Activated B cell treated with CpG ODN at 0.5 μM for 24 hours (primary cell): ENCODE measurements around the gene RBM17. TPM values are rescaled to one million over a fixed set of nuclear protein-coding genes. Genes with fewer than 3 reads are reported as not detected.

Source experiments
- ATAC-seq: fragments of 200-7000 bp; cut with Tn5 transposase; one replicate; pipeline ENCODE4 v1.10.0; 2021; ENCODE audit warnings: low read depth, mild to moderate bottlenecking, moderate library complexity
- CTCF ChIA-PET: fragments of 350-600 bp; sonication (Branson Sonifier 250); formaldehyde crosslinking; loops from one replicate; lab custom pipeline; 2021; ENCODE audit warnings: antibody characterized with exemption; lab: Charles Lee
- POLR2A ChIA-PET: fragments of 350-600 bp; sonication (Branson Sonifier 250); formaldehyde crosslinking; loops from one replicate; lab custom pipeline; 2021; ENCODE audit warnings: antibody characterized with exemption; lab: Charles Lee
- DNase-seq: peaks from one replicate; pipeline ENCODE4 v3.0.0; 2022
- H3K27ac Mint-ChIP-seq: one replicate; pipeline ENCODE4 v1.8.0; 2020; ENCODE audit warnings: mixed read lengths
- H3K27me3 Mint-ChIP-seq: one replicate; pipeline ENCODE4 v1.8.0; 2021; ENCODE audit warnings: mixed read lengths
- H3K36me3 Mint-ChIP-seq: one replicate; pipeline ENCODE4 v1.8.0; 2021; ENCODE audit warnings: low read depth, mixed read lengths
- H3K4me1 Mint-ChIP-seq: one replicate; pipeline ENCODE4 v1.8.0; 2021; ENCODE audit warnings: mixed read lengths
- H3K4me3 Mint-ChIP-seq: one replicate; pipeline ENCODE4 v1.8.0; 2020; ENCODE audit warnings: mild to moderate bottlenecking, mixed read lengths
- H3K9me3 Mint-ChIP-seq: one replicate; pipeline ENCODE4 v1.8.0; 2020; ENCODE audit warnings: mixed read lengths
- CTCF ChIP-seq: fragments of 200-600 bp; IDR thresholded peaks from one replicate; pipeline ENCODE4 v1.8.0; 2022; ENCODE audit warnings: antibody characterized with exemption, mild to moderate bottlenecking
- intact Hi-C: fragments of 100-400 bp; cut with micrococcal nuclease; formaldehyde crosslinking; loops from one replicate; pipeline ENCODE4 v1.15.1; 2024
- total RNA-seq: library from RNA; stranded (reverse); gene quantifications from 2 replicates; pipeline ENCODE4 v1.2.3, GENCODE V29; 2022

The RBM17 gene
- total RNA-seq, 1 donor from 2014 or later = 209 TPM

- Mint-ChIP-seq H3K4me3 (no peak overlapping the region), H3K4me1 (peaks cover 28% of the 10 kb centered on the region), H3K27me3 (no peaks in the 10 kb centered on the region), H3K9me3 (no peaks in the 10 kb centered on the region), H3K36me3 (peaks cover 5% of the 10 kb centered on the region), H3K27ac (no peak overlapping the region)
- no peak for TF ChIP-seq CTCF
- POLR2A ChIA-PET = interaction anchor here (0.6 to 2.9 kb wide), 5 partner anchors 12 to 239 kb away, joined by 3 to 34 read pairs (median 15); partner anchors contain the start of gene PFKFB3
- intact Hi-C loops = loop anchor here (2.0 to 5.0 kb wide), 4 partner anchors 73 to 1310 kb away; partner anchors contain the start of genes IL15RA and RBM17
- CTCF ChIA-PET = interaction anchor here (2.2 kb wide), 1 partner anchor 11 kb away, joined by 21 read pairs; no protein-coding TSS in a partner anchor
- DNase-seq (no peak), ATAC-seq (no peak)
Measured at GRCh38 chr10:6161921-6162320, 73.1 kb downstream of the RBM17 start.

- no peak for DNase-seq
- intact Hi-C loops = loop anchor here (1.0 to 5.0 kb wide), 8 partner anchors 11 to 1310 kb away; partner anchors contain the start of genes IL15RA, PFKFB3 and RBM17
Measured at GRCh38 chr10:6162589-6163356, 73.9 kb downstream of the RBM17 start.

GRCh38 chr10:6163364-6164270 lies 74.8 kb downstream of the RBM17 start:
- no peaks in the 10 kb centered on the region for H3K27me3 Mint-ChIP-seq
- H3K27ac Mint-ChIP-seq = peak overlapping the region; percentile 97
- peak; percentile 98 for ATAC-seq
- H3K4me3 Mint-ChIP-seq = peak overlapping the region; percentile 96
- peaks cover 12% of the 10 kb centered on the region for H3K36me3 Mint-ChIP-seq
- intact Hi-C loops = loop anchor here (1.0 to 5.0 kb wide), 8 partner anchors 12 to 1309 kb away; partner anchors contain the start of genes IL15RA, PFKFB3 and RBM17
- peak; percentile 90 for DNase-seq
- no peak for TF ChIP-seq CTCF
- POLR2A ChIA-PET = interaction anchor here (0.5 to 2.9 kb wide), 23 partner anchors 9 to 243 kb away, joined by 3 to 34 read pairs (median 4); partner anchors contain the start of gene PFKFB3
- peaks cover 34% of the 10 kb centered on the region for H3K4me1 Mint-ChIP-seq
- CTCF ChIA-PET = interaction anchor here (0.8 to 2.2 kb wide), 4 partner anchors 12 to 238 kb away, joined by 3 to 21 read pairs (median 5); partner anchors contain the start of gene PFKFB3
- H3K9me3 Mint-ChIP-seq = no peaks in the 10 kb centered on the region

More at GRCh38 chr10:6162589-6163356, 73.9 kb downstream of the RBM17 start:
- peak overlapping the region; percentile 80 for H3K4me3 Mint-ChIP-seq
- peak overlapping the region; percentile 77 for H3K27ac Mint-ChIP-seq
- H3K27me3 Mint-ChIP-seq = no peaks in the 10 kb centered on the region
- no peak for ATAC-seq
- TF ChIP-seq CTCF = no peak
- POLR2A ChIA-PET = interaction anchor here (0.8 to 2.9 kb wide), 13 partner anchors 8 to 239 kb away, joined by 3 to 34 read pairs (median 4); partner anchors contain the start of gene PFKFB3
- H3K4me1 Mint-ChIP-seq = peaks cover 34% of the 10 kb centered on the region
- no peaks in the 10 kb centered on the region for H3K9me3 Mint-ChIP-seq
- CTCF ChIA-PET = interaction anchor here (2.1 to 2.2 kb wide), 2 partner anchors 11 to 239 kb away, joined by 7 to 21 read pairs; no protein-coding TSS in a partner anchor
- peaks cover 10% of the 10 kb centered on the region for H3K36me3 Mint-ChIP-seq

GRCh38 chr10:6164271-6165095 lies 75.6 kb downstream of the RBM17 start:
- DNase-seq (no peak), ATAC-seq (no peak)
- no peaks in the 10 kb centered on the region for H3K9me3 Mint-ChIP-seq
- ChIA-PET POLR2A (interaction anchor here (0.5 to 2.9 kb wide), 14 partner anchors 15 to 237 kb away, joined by 3 to 34 read pairs (median 5); partner anchors contain the start of gene PFKFB3), CTCF (interaction anchor here (0.8 to 2.1 kb wide), 3 partner anchors 38 to 237 kb away, joined by 3 to 7 read pairs (median 3); partner anchors contain the start of gene PFKFB3)
- peak overlapping the region; percentile 96 for H3K4me3 Mint-ChIP-seq
- H3K36me3 Mint-ChIP-seq = peaks cover 12% of the 10 kb centered on the region
- no peak for TF ChIP-seq CTCF
- no peaks in the 10 kb centered on the region for H3K27me3 Mint-ChIP-seq
- intact Hi-C loops = loop anchor here (5.0 kb wide), 3 partner anchors 112 to 1308 kb away; partner anchors contain the start of gene IL15RA
- H3K27ac Mint-ChIP-seq = peak overlapping the region; percentile 97
- peaks cover 37% of the 10 kb centered on the region for H3K4me1 Mint-ChIP-seq
